Measurements from ENCODE around the gene ECE2.
A peak's percentile ranks its signal among the peaks of the same experiment; 100 is the strongest.
"Not testable (repeated sequence)": the region's sequence is repeated elsewhere in the genome, so short reads cannot be mapped to it uniquely, and the experiment has no call there.

Gene ECE2

DNA sequence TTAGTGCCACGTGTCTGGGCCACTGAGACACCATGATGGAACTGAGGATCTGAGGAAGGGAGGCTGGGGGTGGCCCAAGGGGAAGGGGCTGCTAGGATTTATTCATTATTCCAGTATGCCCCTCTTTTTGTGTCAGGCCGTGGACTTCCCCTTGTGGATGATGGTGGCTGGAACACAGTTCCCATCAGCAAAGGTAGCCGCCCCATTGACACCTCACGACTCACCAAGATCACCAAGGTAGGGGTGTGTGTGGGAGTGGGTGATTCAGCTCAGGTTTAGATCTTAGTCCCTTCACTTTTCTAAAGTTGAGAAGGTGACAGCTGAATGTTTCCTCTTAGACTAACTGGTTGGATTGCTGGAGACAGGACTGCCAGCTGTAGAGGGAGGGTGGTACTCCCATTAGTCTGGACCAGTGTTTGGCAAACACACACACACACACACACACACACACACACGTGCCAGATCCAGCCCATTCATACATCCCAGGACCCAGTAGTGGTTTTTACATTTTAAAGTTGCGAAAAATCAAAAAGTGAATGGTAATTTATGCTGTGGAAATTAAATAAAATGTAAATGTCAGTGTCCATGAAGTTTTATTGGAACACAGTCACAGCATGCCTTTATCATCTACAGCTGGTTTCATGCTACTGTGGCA lies 50.0 kb downstream of the ECE2 start:
- no peak for DNase-seq
- in situ Hi-C loops (cut with HindIII; ENCODE audit: low pct_ligation_motif_present, low pct_unique_long_range_greater_than_20kb, low sequenced_read_pairs), result no loop called here

DNA sequence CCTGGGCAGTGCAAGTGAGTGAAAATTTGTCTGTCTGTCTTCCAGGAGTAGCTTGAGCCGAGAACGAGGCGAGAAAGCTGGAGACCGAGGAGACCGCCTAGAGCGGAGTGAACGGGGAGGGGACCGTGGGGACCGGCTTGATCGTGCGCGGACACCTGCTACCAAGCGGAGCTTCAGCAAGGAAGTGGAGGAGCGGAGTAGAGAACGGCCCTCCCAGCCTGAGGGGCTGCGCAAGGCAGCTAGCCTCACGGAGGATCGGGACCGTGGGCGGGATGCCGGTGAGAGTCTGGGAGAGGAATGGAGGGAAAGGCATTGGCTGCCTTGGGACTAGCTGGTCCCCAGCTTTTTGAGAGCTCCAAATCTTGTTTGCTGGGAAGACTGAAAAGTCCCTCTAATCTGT lies 51.3 kb downstream of the ECE2 start:
- no peak for DNase-seq
- in situ Hi-C loops (cut with HindIII; ENCODE audit: low pct_ligation_motif_present, low pct_unique_long_range_greater_than_20kb, low sequenced_read_pairs), result no loop called here

DNA sequence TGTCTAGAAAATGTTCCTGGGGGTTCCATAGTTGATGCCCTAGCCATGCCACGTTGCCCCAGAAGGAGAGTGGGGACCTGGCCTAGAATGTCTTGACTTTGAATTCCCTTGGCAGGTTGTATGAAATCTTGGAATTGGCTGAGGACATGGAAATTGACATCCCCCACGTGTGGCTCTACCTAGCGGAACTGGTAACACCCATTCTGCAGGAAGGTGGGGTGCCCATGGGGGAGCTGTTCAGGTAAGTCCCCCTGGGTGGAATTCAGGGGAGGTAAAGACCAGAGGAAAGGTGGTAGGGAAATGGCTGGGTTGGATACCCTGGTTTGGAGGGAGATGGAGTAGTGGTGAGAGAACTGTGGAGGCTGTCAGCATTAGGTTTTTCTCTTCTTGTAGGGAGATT lies 52.7 kb downstream of the ECE2 start:
- DNase-seq, result no peak
- in situ Hi-C loops (cut with HindIII; ENCODE audit: low pct_ligation_motif_present, low pct_unique_long_range_greater_than_20kb, low sequenced_read_pairs), result no loop called here

DNA sequence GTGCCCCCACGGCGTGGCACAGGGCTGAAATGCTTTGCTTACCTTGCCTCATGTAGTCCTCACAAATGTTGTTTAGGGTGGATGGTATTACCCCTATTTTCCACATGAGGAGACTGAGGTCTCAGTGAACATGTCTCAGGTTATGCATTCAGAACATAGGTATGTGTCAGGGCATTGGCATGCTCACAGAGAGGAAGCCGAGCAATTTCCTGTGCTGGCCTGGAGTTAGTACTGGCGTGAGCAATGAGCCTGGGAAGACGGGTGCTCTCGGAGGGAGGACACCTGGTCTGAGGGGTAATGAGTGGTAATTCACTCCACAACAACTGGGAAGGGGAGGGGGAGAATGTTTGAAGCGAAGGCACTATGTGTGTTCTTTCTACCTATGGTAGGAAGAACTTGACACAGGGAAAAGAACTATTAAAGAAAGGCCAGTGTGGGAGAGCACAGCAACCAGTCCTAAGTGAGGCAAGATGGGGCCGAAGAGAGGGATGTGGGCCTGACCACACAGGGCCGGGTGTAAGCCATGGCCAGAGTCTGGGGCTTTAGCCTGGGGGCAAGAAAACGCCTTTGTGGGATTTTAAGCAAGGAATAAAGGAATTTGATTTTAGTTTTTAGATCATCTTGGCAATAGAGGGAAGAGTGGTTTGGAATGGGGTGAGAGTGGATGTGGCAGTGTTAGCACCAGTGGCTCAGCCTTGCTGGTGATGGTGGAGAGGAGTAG lies 56.7 kb downstream of the ECE2 start:
- peak; percentile 91 for DNase-seq
- in situ Hi-C loops (cut with HindIII; ENCODE audit: low pct_ligation_motif_present, low pct_unique_long_range_greater_than_20kb, low sequenced_read_pairs), result no loop called here

DNA sequence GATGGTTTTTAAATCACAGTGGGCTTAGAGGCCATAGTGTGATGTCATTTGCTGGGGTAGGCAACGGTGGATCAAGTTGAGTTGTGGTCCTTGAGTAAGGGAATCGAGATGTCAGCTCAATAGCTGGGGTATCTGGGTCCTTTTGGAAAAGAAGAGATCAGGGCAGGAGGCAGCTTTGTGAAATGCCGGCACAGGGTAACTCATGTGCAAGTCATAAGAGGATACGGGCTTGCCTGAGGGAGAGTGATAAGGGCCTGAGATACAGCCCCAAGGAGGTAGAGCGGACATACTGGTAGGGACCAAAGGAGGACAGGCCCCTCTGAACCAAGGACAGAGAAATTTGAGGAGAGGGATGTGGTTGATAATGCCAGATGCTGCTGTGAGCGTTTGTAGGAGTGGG lies 57.4 kb downstream of the ECE2 start:
- in situ Hi-C loops (cut with HindIII; ENCODE audit: low pct_ligation_motif_present, low pct_unique_long_range_greater_than_20kb, low sequenced_read_pairs), result no loop called here
- no peak for DNase-seq

DNA sequence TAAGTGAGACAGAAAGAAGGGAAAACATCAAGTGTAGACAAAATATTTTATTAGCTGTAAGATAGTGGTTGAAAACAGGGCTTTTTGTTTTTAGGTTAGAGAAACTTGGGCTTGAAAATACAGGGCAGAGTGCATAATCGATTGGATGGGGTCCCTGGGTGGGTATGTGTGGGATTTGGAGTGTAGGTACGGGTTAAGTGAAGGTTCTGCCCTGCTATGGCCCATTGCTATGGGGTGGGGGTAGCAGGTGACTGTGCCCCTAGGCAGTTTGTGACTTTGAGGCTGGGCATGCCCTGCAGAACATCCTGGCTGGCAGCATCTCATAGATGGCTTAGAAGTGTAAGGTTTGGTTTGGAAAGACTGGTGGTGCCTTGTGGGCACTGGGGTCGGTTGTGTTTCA lies 57.9 kb downstream of the ECE2 start:
- no peak for DNase-seq
- in situ Hi-C loops (cut with HindIII; ENCODE audit: low pct_ligation_motif_present, low pct_unique_long_range_greater_than_20kb, low sequenced_read_pairs), result no loop called here

DNA sequence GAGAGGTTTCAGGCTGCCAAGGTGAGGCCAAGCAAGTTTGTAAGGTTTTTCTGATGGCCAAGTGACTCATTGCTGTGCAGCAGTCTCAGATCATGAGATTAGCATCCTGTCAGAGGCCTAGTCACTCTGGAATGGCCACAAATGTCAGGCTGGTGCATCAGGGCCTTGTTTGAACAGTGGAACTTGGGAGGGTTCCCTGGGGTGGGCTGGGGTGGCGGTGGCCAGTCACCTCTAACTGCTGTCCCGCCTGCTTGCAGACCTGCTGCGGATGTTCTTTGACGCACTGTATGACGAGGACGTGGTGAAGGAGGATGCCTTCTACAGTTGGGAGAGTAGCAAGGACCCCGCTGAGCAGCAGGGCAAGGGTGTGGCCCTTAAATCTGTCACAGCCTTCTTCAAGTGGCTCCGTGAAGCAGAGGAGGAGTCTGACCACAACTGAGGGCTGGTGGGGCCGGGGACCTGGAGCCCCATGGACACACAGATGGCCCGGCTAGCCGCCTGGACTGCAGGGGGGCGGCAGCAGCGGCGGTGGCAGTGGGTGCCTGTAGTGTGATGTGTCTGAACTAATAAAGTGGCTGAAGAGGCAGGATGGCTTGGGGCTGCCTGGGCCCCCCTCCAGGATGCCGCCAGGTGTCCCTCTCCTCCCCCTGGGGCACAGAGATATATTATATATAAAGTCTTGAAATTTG lies 58.8 kb downstream of the ECE2 start:
- in situ Hi-C loops (cut with HindIII; ENCODE audit: low pct_ligation_motif_present, low pct_unique_long_range_greater_than_20kb, low sequenced_read_pairs), result no loop called here
- peak; percentile 55 for DNase-seq

DNA sequence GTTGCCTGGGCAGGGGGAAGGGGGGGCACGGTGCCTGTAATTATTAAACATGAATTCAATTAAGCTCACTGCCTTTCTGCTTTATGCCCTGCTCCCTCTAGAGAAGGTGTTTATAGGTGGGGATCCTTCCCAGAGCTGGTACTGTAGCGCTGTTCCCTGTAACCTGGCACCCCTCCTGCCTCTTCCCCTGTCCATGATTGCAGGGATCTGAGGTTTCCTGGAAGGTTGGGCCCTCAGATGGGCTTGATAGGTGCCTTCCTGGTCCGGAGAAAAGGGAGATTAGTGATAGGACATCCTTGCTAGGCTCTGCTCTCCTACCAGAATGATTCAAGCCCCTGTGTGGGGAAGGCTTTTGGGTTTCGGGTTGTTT lies 59.5 kb downstream of the ECE2 start:
- in situ Hi-C loops (cut with HindIII; ENCODE audit: low pct_ligation_motif_present, low pct_unique_long_range_greater_than_20kb, low sequenced_read_pairs), result no loop called here

DNA sequence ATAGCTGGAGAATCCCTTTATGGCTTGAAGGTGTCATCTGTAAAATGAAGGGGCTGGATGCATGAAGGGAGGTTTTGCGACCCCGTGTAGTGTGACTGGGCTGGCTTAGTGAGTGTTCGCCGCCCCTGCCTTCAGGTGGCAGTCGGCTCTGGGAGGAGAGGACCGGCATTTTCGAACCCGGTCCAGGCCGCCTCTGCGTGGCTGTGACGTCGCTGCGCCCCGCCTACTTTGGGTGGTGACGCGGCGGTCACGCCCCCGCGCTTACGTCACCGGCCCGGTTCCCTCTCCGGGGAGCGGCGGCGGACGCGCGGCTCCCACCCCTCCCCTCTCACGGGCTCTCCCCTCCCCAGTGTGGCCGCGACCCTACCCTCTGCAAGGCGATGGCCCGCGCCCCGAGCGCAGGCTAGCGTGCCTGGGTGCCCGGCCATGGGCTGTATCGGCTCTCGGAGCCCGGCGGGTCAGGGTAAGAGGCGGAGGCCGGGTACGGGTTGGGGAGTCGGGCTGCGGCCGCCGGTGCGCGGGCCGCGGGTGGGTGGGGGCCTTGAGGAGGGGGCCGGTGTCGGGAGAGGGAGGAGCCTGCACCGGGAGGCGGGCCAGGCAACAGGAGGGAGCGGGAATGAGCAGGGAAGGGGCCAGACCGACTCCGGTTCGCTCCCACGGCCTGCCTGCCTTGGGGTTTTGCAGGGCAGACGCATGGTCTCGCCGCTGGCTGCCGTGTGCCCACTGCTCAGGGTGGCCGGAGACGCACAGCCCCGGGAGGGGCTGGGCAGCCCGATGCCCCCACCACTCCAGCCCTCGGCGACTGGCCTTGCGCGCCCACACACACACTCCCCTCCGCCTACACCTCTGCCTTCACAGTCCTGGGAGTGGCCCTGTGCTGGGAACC lies 60.1 kb downstream of the ECE2 start:
- peak; percentile 72 for DNase-seq
- in situ Hi-C loops (cut with HindIII; ENCODE audit: low pct_ligation_motif_present, low pct_unique_long_range_greater_than_20kb, low sequenced_read_pairs), result no loop called here

More for the DNA sequence above, 59.5 kb downstream of the ECE2 start:
- DNase-seq, result no peak

DNA sequence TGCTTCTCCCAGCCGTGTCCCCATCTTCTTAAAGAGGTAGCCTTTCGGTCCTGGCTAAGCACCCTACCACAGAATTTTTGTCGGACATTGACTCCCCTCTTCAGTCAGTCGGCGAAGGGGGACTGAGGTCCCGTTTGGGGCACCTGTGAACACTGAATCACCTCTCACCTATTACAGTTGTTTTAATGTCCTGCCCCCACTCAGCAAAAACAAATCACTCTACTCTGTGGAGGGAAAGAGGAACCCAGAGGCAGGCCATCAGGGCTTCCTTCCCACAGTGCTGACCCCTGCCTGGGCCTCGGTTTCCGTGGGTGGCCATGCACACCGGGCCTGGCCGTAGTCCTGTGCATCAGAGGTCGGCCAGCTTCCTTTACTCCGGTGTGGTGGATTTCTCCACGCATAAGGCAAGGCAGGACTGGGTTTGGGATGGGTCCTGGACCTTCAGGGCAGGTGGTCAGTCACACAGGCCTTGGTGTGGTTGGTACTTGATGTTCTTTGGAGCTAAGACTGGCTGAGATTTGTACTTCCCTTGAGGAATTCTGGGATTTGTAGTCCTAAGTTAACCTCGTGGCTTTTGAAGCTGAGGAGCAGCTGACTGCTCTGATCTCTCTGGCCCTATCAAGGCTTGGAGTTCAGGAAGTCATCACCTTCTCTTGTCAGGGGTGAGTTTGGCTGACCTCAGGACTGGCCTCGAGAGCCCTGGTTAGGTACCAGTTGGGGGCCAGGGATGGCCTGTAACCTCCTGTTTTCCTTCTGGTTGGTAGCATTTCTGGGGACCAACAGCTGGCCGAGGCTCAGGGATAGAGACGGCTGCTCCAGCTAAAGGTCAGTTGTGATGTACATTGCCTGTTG lies 61.0 kb downstream of the ECE2 start:
- DNase-seq, result peak; percentile 49
- in situ Hi-C loops (cut with HindIII; ENCODE audit: low pct_ligation_motif_present, low pct_unique_long_range_greater_than_20kb, low sequenced_read_pairs), result no loop called here

DNA sequence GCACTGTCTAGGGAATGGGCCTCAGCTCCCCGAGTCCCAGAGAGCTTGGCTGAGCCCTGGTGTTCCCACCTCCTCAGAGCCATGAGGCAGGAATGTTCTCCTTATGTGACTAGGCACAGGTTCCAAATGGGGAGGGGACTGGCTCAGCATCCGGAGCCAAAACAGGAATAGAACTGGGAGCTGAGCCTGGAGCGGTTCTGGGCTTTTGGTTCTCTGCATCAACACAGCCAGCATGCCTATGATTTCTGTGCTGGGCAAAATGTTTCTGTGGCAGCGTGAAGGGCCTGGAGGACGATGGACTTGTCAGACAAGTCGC lies 61.5 kb downstream of the ECE2 start, which contains the start of gene FAM131A:
TSS of gene FAM131A (plus strand) at position 202 of the 316 bp plus-strand sequence. CDS start at position 233, 31 bp downstream.
- no peak for DNase-seq
- in situ Hi-C loops (cut with HindIII; ENCODE audit: low pct_ligation_motif_present, low pct_unique_long_range_greater_than_20kb, low sequenced_read_pairs), result no loop called here

DNA sequence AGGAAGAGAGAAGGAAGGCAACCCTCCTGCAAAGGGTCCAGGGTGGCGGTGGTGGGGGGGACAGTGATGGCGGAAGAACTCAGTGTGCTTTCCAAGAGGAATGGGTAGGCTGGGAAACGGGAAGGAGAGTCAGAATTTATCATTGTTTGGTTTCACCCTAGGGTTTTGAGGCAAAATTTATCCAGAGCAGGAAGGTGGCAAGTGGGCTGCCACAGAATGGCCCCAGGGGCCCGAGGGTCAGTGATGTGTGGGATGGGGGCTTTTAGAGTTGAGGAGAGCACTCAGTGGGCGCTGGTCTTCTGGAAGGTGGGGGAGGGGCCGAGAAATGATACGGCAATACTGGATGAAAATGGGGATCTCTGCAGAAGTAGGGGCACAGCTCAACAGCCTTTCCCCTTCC lies 62.2 kb downstream of the ECE2 start:
- in situ Hi-C loops (cut with HindIII; ENCODE audit: low pct_ligation_motif_present, low pct_unique_long_range_greater_than_20kb, low sequenced_read_pairs), result no loop called here
- DNase-seq, result no peak

DNA sequence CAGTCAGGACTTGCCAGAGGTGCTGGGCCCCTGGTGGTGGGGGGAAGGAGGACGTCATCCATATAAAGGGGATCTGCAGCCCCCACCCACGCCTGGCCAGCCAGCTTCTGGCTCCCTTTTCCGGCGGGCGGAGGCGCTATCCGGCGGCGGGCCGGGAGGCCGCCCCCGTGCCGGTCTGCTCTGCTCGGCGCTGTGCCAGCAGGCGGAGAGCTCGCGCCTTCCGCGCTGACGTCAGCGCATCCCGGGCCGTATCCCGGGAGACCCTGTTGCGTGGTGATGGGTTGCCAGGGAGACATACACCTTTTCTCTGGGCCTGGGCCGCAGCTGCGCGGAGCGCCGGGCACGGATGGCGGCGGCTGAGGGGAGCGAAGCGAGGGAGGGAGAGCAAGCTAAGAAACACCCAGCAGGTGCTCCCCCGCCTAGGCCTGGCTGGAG lies 62.7 kb downstream of the ECE2 start:
- in situ Hi-C loops (cut with HindIII; ENCODE audit: low pct_ligation_motif_present, low pct_unique_long_range_greater_than_20kb, low sequenced_read_pairs), result no loop called here
- no peak for DNase-seq

DNA sequence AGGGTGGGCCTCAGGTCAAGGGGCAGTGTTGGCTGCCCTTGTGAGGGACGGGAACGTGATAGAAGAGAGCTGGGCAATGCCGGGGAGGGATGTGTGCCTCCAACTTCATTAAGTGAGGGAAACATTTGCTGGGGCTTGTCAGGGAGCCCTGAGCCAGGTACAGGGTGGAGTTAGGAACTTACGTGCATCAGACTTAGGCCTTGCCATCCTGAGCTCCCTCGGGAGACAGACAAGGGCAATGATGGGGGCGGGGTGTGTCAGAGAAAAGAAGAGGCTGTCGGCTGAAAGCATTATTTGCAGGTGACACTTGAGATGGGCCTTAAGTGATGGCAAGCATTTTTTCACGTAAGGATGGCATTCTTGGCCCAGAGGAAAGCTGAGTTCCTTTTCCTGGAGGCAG lies 63.2 kb downstream of the ECE2 start:
- DNase-seq, result no peak
- in situ Hi-C loops (cut with HindIII; ENCODE audit: low pct_ligation_motif_present, low pct_unique_long_range_greater_than_20kb, low sequenced_read_pairs), result no loop called here

DNA sequence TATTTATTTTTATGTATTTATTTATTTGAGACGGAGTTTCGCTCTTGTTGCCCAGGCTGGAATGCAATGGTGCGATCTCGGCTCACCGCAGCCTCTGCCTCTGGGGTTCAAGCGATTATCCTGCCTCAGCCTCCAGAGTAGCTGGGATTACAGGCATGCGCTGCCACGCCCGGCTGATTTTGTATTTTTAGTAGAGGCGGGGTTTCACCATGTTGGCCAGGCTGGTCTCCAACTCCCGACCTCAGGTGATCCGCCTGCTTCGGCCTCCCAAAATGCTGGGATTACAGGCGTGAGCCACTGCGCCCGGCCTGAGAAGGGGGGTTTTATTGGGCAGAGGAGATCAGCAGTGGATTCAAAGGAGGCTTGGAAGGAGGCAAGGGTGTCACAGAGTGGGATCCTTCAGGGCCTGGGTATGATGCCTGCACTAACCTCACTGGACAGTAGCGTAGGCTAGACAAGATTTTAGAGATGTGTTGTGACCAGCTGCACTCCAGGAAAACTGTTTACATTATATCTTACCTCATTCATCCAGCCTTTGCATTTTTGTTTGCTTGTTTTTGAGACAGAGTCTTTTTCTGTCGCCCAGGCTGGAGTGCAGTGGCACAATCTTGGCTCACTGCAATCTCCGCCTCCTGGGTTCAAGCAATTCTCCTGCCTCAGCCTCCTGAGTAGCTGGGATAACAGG lies 63.8 kb downstream of the ECE2 start:
- in situ Hi-C loops (cut with HindIII; ENCODE audit: low pct_ligation_motif_present, low pct_unique_long_range_greater_than_20kb, low sequenced_read_pairs), result not testable (repeated sequence)

DNA sequence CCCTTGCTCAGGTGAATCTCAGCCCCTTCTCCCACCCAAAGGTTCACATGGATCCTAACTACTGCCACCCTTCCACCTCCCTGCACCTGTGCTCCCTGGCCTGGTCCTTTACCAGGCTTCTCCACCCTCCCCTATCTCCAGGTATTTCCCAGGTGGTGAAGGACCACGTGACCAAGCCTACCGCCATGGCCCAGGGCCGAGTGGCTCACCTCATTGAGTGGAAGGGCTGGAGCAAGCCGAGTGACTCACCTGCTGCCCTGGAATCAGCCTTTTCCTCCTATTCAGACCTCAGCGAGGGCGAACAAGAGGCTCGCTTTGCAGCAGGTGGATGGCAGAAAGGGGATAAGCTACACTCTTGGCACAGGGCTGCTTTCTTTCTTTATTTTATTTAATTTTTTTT lies 66.1 kb downstream of the ECE2 start:
- no peak for DNase-seq

More for the DNA sequence above, 63.8 kb downstream of the ECE2 start:
- DNase-seq, result not testable (repeated sequence)

More for the DNA sequence above, 66.1 kb downstream of the ECE2 start:
- in situ Hi-C loops (cut with HindIII; ENCODE audit: low pct_ligation_motif_present, low pct_unique_long_range_greater_than_20kb, low sequenced_read_pairs), result no loop called here

Data from ACHN (cell line).